Neural crest cell (in vitro differentiated cells): ENCODE results near the gene AUH. TPM values are rescaled to one million over a fixed set of nuclear protein-coding genes. Genes with fewer than 3 reads are reported as not detected.

Experiments
- DNase-seq: peaks from one replicate; pipeline ENCODE4 v3.0.0; 2021; ENCODE audit warnings: low read depth, mixed read lengths, low spot score
- H3K27ac Mint-ChIP-seq: one replicate; pipeline ENCODE4 v1.8.0; 2021; ENCODE audit warnings: mild to moderate bottlenecking, mixed read lengths; ENCODE audit not compliant: unreplicated experiment
- H3K27me3 Mint-ChIP-seq: 2 replicates; pipeline ENCODE4 v1.8.0; 2021; ENCODE audit warnings: low read depth, mild to moderate bottlenecking, mixed read lengths
- H3K36me3 Mint-ChIP-seq: 2 replicates; pipeline ENCODE4 v1.8.0; 2021; ENCODE audit warnings: low read depth, mild to moderate bottlenecking, mixed read lengths
- H3K4me1 Mint-ChIP-seq: 2 replicates; pipeline ENCODE4 v1.8.0; 2021; ENCODE audit warnings: mixed read lengths
- H3K4me3 Mint-ChIP-seq: one replicate; pipeline ENCODE4 v1.8.0; 2021; ENCODE audit warnings: mild to moderate bottlenecking, mixed read lengths
- H3K9me3 Mint-ChIP-seq: 2 replicates; pipeline ENCODE4 v1.8.0; 2021; ENCODE audit warnings: mixed read lengths
- total RNA-seq: library from RNA; stranded (reverse); gene quantifications from 2 replicates; pipeline ENCODE4 v1.2.1, GENCODE V29; 2021
- TF ChIP-seq, protein P1 (sequence below): fragments of 200-600 bp; sonication (generic); conservative IDR thresholded peaks from 2 replicates; pipeline ENCODE4 v1.5.0; 2021; ENCODE audit warnings: antibody characterized with exemption, mild to moderate bottlenecking

Gene AUH
- total RNA-seq, 1 donor from 2014 or later: 10.8 TPM

DNA sequence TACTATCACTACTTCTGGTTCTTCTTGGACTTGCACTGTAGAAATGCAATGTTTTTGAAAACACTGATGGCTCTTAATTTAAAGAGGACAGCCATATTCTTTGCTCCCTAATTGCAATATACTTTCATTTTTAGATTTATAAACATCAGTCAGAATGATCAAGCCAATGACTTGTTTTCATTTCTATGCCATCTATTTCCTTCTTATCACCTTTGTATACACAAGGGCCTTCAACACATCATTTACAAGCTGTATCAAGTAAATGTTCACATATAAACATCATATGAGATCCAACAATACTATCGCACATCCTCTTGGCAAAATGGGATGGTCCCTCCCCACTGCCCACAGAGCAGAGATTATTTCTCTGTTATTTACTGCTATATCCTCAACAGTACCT is 24.9 kb downstream of the AUH start:
- H3K9me3 Mint-ChIP-seq: no peaks in the 10 kb centered on the region
- peaks cover 5% of the 10 kb centered on the region for H3K4me1 Mint-ChIP-seq
- no peak overlapping the region for H3K4me3 Mint-ChIP-seq
- no peaks in the 10 kb centered on the region for H3K27me3 Mint-ChIP-seq
- TF ChIP-seq, protein P1, sequence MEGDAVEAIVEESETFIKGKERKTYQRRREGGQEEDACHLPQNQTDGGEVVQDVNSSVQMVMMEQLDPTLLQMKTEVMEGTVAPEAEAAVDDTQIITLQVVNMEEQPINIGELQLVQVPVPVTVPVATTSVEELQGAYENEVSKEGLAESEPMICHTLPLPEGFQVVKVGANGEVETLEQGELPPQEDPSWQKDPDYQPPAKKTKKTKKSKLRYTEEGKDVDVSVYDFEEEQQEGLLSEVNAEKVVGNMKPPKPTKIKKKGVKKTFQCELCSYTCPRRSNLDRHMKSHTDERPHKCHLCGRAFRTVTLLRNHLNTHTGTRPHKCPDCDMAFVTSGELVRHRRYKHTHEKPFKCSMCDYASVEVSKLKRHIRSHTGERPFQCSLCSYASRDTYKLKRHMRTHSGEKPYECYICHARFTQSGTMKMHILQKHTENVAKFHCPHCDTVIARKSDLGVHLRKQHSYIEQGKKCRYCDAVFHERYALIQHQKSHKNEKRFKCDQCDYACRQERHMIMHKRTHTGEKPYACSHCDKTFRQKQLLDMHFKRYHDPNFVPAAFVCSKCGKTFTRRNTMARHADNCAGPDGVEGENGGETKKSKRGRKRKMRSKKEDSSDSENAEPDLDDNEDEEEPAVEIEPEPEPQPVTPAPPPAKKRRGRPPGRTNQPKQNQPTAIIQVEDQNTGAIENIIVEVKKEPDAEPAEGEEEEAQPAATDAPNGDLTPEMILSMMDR: no peak
- no peak for DNase-seq
- no peak overlapping the region for H3K27ac Mint-ChIP-seq
- H3K36me3 Mint-ChIP-seq: peaks cover 9% of the 10 kb centered on the region

DNA sequence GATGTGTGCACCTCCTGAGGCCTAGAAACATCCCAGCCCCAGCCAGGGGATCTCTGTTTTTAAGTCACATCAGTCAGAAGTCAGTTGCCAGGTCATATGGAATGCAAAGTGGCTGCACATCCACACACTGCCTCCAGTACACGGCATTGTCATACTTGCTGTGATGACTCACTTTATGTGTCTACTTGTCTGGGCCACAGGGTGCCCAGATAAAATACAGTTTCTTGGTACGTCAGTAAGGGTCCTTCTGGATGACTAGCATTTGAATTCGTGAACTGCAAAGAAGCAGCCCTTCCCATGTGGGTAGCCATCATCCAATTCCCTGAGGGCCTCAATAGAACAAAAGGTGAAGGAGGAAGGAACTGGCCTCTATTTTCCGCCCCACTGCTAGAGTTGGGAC is 27.7 kb downstream of the AUH start:
- H3K4me3 Mint-ChIP-seq: no peak overlapping the region
- no peak for DNase-seq
- H3K36me3 Mint-ChIP-seq: peaks cover 19% of the 10 kb centered on the region
- no peak overlapping the region for H3K27ac Mint-ChIP-seq
- H3K4me1 Mint-ChIP-seq: peaks cover 5% of the 10 kb centered on the region
- peaks cover 4% of the 10 kb centered on the region for H3K9me3 Mint-ChIP-seq
- no peaks in the 10 kb centered on the region for H3K27me3 Mint-ChIP-seq
- TF ChIP-seq, protein P1: no peak

DNA sequence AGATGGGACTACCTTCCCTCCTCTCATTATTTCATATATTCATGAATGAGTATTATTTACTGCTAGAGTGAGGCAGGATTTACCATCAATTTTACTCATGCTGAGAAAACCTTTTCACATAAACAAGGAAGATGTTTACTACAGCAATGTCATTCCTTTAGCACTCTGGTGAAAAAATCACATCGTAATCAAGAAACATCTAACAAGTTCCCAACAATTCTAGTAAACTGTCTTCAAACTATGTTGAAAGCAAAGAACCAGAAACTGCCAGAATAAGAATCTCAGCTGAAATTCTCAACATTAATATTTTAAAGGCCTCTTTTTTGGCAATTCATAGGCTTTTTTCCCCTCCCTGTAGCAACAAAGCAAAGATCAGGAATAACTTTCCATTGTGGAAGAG is 28.2 kb downstream of the AUH start:
- DNase-seq: no peak
- Mint-ChIP-seq H3K9me3 (peaks cover 8% of the 10 kb centered on the region), H3K27me3 (no peaks in the 10 kb centered on the region), H3K36me3 (peaks cover 24% of the 10 kb centered on the region), H3K4me3 (no peak overlapping the region), H3K4me1 (peaks cover 5% of the 10 kb centered on the region), H3K27ac (no peak overlapping the region)
- TF ChIP-seq, protein P1: no peak

DNA sequence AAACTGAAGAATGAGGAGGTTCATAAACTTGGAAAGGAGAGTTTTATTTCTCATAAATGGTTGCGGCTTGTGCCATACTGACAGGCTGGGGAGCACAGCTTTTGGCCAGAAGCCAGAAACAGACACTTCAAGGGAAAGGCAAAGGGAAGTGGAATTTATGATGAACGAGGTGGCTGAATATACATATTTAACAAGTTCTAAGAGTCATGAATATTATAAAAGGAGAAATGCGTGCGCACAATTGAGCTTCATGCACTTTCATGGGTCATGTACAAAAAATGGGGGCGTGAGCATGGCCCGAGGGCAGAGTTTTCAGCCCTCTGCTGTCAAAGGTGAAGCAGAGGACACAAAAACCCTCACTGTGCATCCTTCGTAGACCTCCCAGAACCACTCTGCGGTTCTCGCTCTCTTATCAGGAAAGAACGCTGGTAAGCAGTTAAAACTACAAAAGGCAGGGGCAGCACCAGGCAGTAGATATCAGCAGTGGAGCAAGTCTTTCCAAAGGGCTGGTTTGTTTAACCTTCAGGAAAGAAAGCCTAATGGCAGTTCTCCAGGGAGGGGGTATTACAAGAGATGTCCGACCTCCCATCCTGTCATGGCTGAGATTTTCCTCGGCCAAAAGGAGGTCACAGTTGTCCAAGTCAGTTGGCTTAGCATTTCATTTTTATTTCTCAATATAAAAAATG is 29.0 kb downstream of the AUH start:
- TF ChIP-seq, protein P1: no peak
- Mint-ChIP-seq H3K9me3 (peaks cover 12% of the 10 kb centered on the region), H3K4me1 (peaks cover 5% of the 10 kb centered on the region), H3K27ac (peak overlapping the region; percentile 19), H3K27me3 (no peaks in the 10 kb centered on the region), H3K4me3 (no peak overlapping the region), H3K36me3 (peaks cover 31% of the 10 kb centered on the region)
- no peak for DNase-seq

DNA sequence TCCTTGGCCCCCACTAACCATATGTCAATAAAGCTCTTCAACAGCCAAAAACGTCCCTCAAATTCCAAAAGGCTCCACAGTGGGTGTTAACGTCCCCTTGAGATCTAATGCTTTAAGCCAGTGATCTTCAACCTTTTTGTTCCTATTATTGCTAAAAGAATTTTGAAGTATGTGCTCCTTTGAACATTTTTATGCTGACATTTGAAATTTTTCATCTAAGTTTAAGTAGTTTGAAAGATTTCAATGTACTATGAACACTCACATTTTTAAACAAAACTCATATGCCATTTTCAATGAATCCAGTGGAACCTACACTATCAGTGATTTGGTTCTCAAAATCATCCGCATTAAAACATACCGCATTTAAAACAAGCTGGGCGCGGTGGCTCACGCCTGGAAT is 29.9 kb downstream of the AUH start:
- Mint-ChIP-seq H3K36me3 (peaks cover 39% of the 10 kb centered on the region), H3K27me3 (no peaks in the 10 kb centered on the region), H3K9me3 (peaks cover 15% of the 10 kb centered on the region), H3K4me3 (no peak overlapping the region), H3K27ac (no peak overlapping the region), H3K4me1 (peaks cover 5% of the 10 kb centered on the region)
- no peak for DNase-seq
- TF ChIP-seq, protein P1: no peak
